K562 (cell line): Measurements from ENCODE around the gene RYR1. TPM values are rescaled to one million over a fixed set of nuclear protein-coding genes. Genes with fewer than 3 reads are reported as not detected.

Experiments used
- GTF2A2 ChIP-seq: IDR thresholded peaks from 2 replicates; pipeline ENCODE4 v1.6.1; 2016; ENCODE audit warnings: mild to moderate bottlenecking, missing genetic modification characterization, missing compliant biosample characterization
- HMBOX1 ChIP-seq: sonication (generic); IDR thresholded peaks from 2 replicates; pipeline ENCODE4 v1.6.1; 2016
- HNRNPL ChIP-seq: fragments of 200-400 bp; formaldehyde crosslinking; IDR thresholded peaks from 2 replicates; pipeline ENCODE4 v1.6.1; 2017; ENCODE audit warnings: low read depth, mild to moderate bottlenecking, low read length
- HNRNPLL ChIP-seq: fragments of 200-400 bp; formaldehyde crosslinking; IDR thresholded peaks from 2 replicates; pipeline ENCODE4 v1.6.1; 2017; ENCODE audit warnings: low read length, low read depth, mild to moderate bottlenecking; ENCODE audit not compliant: poor library complexity, severe bottlenecking
- LCOR ChIP-seq: sonication (generic); formaldehyde crosslinking; IDR thresholded peaks from 2 replicates; pipeline ENCODE4 v1.8.0; 2022; ENCODE audit warnings: mild to moderate bottlenecking, missing genetic modification reagents
- NFATC3 ChIP-seq: fragments of 450-650 bp; IDR thresholded peaks from 2 replicates; pipeline ENCODE4 v1.6.1; 2017; ENCODE audit warnings: mild to moderate bottlenecking
- RBM14 ChIP-seq: fragments of 200-400 bp; formaldehyde crosslinking; IDR thresholded peaks from 2 replicates; pipeline ENCODE4 v1.6.1; 2018; ENCODE audit warnings: low read depth, mild to moderate bottlenecking, low read length, moderate library complexity, borderline replicate concordance; ENCODE audit not compliant: insufficient read depth
- REST ChIP-seq, 2 experiments: fragments of 450-650 bp; formaldehyde crosslinking in 1 of 2; IDR thresholded peaks; 2 replicates each; pipeline versions ENCODE4 v1.4.0 to v1.6.1; 2014 to 2020; ENCODE audit warnings: mild to moderate bottlenecking in 2 of 2, borderline replicate concordance in 1 of 2, low read depth in 1 of 2
- SRF ChIP-seq, 2 experiments: fragments of 250-450, 450-650 bp in 1 of 2; sonication (Bioruptor Pico) in 1 of 2; sonication (generic) in 1 of 2; formaldehyde crosslinking; IDR thresholded peaks; 2 replicates each; pipeline versions ENCODE4 v1.5.0 to v1.5.1; 2020 to 2022; ENCODE audit warnings: mild to moderate bottlenecking in 1 of 2, missing genetic modification reagents in 1 of 2
- U2AF1 ChIP-seq: fragments of 200-400 bp; formaldehyde crosslinking; optimal IDR thresholded peaks from 2 replicates; pipeline ENCODE3; 2017; ENCODE audit warnings: mild to moderate bottlenecking, low read depth, low read length, moderate library complexity
- ZNF134 ChIP-seq: fragments of 250-450 bp; sonication (Bioruptor Pico); conservative IDR thresholded peaks from 2 replicates; pipeline ENCODE4 v1.4.0; 2020
- polyA plus RNA-seq, 8 experiments: library from polyadenylated mRNA; depleted of rRNA in 4 of 8; stranded (reverse) in 5 of 8; unstranded in 3 of 8; fragments of >200 nt; fragmentation: Nextera tagmentation in 2 of 8; fragmentation: Illumina TruSeq in 1 of 8; extraction: Ambion mirVana in 2 of 8; extraction: Trizol in 1 of 8; gene quantifications; 2 replicates each; pipeline versions ENCODE4 v1.2.1 to v1.2.3, GENCODE V29; 2011 to 2014; ENCODE audit warnings: inconsistent platforms in 1 of 8, missing spikeins in 1 of 8
- total RNA-seq, 7 experiments: library from RNA; depleted of rRNA in 6 of 7; stranded (reverse); fragments of >200 nt in 6 of 7; fragmentation: Illumina TruSeq in 2 of 7; extraction: Trizol in 2 of 7; gene quantifications; 2 replicates each; pipeline versions ENCODE4 v1.2.1 to v1.2.3, GENCODE V29; 2011 to 2021; ENCODE audit warnings: low replicate concordance in 1 of 7
- TF ChIP-seq, protein P1 (sequence below): fragments of 450-650 bp; formaldehyde crosslinking; IDR thresholded peaks from 2 replicates; pipeline ENCODE4 v1.4.0; 2022; ENCODE audit warnings: missing genetic modification characterization
- TF ChIP-seq, protein P2 (sequence below): sonication (generic); formaldehyde crosslinking; IDR thresholded peaks from 2 replicates; pipeline ENCODE4 v1.8.0; 2022; ENCODE audit warnings: mild to moderate bottlenecking, low read depth, missing genetic modification reagents

Gene RYR1
- total and polyA plus RNA-seq, 9 of the 15 experiments (the other 6 are each of a cell fraction or from before 2014, with no cell fraction given) = 0.11 to 7.4 (median 3.7) TPM

DNA sequence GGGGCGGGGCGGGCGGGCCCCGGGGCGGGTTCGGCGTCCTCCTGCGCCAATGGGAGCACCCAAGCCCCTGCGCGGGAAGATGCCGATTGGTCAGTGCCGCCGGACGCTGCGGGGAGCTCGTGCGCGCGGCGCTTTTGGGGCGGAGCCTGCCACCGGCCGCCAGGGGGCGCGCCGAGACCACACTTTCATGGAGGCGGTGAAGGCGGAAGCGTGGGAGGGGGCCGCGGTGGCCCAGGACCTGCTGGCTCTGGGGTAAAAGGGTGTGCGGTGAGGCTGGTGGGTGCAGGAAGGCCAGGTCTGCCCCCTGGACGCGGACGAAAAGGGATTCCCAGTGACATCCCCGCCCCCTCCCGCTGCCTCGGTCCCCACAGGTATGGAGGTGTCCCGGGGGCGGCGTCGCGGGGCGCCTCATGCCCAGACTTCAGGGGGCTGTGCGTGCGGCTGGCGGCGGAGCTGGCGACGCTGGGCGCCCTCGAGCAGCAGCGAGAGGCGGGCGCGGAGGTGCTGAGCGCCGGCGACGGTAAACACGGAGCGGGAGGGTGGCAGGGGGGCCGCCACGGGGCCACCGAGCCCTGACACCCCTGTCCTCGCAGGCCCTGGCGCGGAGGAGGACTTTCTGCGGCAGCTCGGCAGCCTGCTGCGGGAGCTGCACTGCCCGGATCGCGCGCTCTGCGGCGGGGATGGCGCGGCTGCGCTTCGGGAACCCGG lies 30.4 kb upstream of the RYR1 start, which contains the start of gene FAM98C (continued):
- TF ChIP-seq REST (IDR thresholded peaks at IDR 0.05; ENCODE audit: borderline replicate concordance) (peak; percentile 85), REST (CRISPR knock-in tag; IDR thresholded peaks at IDR 0.05; ENCODE audit: low read depth) (no peak; the same call in 1 of the 2 replicates), HNRNPLL (peak; percentile 62), NFATC3 (no peak), SRF (CRISPR knock-in tag; IDR thresholded peaks at IDR 0.05) (peak in 1 of 2 experiments; percentile 72; a peak in 1 of 4 replicates), U2AF1 (no peak), LCOR (CRISPR knock-in tag) (peak; percentile 84), GTF2A2 (tag) (no peak), HNRNPL (peak; percentile 83; the same call in 1 of the 2 replicates), ZNF134 (CRISPR knock-in tag) (no peak), HMBOX1 (no peak), RBM14 (no peak)
- TF ChIP-seq, protein P1, sequence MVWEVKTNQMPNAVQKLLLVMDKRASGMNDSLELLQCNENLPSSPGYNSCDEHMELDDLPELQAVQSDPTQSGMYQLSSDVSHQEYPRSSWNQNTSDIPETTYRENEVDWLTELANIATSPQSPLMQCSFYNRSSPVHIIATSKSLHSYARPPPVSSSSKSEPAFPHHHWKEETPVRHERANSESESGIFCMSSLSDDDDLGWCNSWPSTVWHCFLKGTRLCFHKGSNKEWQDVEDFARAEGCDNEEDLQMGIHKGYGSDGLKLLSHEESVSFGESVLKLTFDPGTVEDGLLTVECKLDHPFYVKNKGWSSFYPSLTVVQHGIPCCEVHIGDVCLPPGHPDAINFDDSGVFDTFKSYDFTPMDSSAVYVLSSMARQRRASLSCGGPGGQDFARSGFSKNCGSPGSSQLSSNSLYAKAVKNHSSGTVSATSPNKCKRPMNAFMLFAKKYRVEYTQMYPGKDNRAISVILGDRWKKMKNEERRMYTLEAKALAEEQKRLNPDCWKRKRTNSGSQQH (CRISPR knock-in tag) = no peak
- TF ChIP-seq, protein P2, sequence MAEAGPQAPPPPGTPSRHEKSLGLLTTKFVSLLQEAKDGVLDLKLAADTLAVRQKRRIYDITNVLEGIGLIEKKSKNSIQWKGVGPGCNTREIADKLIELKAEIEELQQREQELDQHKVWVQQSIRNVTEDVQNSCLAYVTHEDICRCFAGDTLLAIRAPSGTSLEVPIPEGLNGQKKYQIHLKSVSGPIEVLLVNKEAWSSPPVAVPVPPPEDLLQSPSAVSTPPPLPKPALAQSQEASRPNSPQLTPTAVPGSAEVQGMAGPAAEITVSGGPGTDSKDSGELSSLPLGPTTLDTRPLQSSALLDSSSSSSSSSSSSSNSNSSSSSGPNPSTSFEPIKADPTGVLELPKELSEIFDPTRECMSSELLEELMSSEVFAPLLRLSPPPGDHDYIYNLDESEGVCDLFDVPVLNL (CRISPR knock-in tag) = no peak
